Activated T-cell treated with anti-CD3 and anti-CD28 coated beads for 4 hours (primary cell): Measurements from ENCODE around the gene CSF1R.
"Not testable (repeated sequence)": the region's sequence is repeated elsewhere in the genome, so short reads cannot be mapped to it uniquely, and the experiment has no call there.

ENCODE experiments used
- DNase-seq: peaks from one replicate; pipeline ENCODE4 v3.0.0-alpha.2; 2020

CSF1R gene

GRCh38 chr5:150054569-150054968 is 31.8 kb downstream of the CSF1R start:
- no peak for DNase-seq

- no peak for DNase-seq
These were observed 32.5 kb downstream of the CSF1R start for GRCh38 chr5:150053713-150054392.

GRCh38 chr5:150052956-150053712 is 33.2 kb downstream of the CSF1R start:
- DNase-seq, result no peak

- no peak for DNase-seq
These were observed 34.0 kb downstream of the CSF1R start for GRCh38 chr5:150052226-150052955.

GRCh38 chr5:150051657-150052195 is 34.6 kb downstream of the CSF1R start:
- DNase-seq, result no peak

DNA sequence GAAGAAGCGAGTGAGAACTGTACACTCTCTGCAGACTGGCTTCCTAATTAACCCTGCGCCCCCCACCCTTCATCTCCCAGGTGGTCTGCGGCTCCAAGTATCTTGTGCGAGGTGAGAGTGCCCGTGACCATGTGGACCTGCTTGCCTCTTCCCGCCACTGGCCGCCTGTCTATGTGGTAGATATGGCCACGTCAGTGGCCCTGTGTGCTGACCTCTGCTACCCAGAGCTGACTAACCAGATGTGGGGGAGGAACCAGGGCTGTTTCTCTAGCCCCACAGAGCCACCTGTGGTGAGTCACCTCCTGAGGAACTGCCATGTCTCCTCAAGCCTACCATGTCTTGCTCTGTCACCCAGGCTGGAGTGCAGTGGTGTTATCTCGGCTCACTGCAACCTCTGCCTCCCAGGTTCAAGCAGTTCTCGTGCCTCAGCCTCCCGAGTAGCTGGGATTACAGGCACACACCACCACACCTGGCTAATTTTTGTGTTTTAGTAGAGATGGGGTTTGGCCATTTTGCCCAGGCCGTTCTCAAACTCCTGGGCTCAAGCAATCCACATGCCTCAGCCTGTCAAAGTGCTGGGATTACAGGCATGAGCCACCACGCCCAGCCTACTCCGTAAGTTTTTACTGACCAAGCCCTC is 36.1 kb downstream of the CSF1R start:
- not testable (repeated sequence) for DNase-seq

DNA sequence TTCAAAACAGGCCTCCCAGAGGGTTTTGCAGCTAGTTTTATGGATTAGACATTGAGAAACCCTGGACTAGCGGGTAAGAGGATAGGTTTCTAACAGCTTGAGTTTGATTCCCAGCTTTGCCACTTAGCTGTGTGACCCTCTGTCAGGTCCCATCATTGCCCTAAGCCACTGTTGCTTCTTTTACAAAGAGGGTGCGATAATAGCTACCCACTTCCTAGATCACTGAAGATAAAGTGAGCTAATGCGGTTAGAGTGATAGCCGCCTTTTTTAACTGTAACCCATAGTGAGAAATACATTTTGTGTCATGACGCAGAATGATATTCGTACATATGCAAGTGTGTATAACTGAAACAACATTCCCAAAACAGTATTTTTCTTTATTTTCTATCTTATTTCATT is 40.3 kb downstream of the CSF1R start:
- DNase-seq, result no peak

DNA sequence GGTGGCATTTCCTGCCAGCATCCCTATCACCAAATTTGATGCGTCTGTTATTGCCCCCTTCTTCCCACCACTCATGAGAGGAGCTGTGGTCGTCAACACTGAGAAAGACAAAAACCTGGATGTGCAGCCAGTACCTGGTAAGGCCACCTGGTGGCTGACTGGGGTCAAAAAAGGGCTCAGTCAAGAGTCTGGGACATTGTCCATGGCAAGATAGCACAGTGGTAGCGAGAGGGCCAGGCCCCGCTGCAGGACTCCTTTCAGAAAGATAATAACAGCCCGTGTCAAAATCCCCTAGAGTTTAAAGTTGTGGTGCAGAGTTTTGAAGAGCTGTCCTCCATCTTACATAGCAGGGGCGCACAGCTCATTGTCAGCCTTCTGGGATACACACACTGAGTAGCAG is 40.8 kb downstream of the CSF1R start:
- DNase-seq, result no peak

- no peak for DNase-seq
These were observed 41.6 kb downstream of the CSF1R start for GRCh38 chr5:150044712-150045111.

DNA sequence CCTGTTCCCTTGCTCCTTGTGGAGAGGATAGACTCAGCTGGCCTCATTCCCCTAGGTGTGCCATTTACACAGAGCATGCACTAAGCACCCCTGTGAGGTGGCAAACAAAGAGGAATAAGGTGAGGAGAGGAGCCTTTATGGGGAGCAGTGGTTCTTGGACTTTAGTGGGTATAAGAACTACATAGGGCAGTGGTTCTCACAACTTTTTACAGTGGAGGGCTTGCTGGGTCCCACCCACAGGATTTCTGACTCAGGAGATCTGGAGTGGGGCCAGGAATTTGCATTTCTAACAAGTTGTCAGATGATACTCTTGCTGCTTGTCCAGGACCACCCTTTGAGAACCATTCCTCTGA is 42.0 kb downstream of the CSF1R start:
- no peak for DNase-seq

GRCh38 chr5:150043657-150044328 is 42.6 kb downstream of the CSF1R start:
- no peak for DNase-seq

- DNase-seq, result no peak
These were observed 43.9 kb downstream of the CSF1R start for GRCh38 chr5:150042459-150042858.

DNA sequence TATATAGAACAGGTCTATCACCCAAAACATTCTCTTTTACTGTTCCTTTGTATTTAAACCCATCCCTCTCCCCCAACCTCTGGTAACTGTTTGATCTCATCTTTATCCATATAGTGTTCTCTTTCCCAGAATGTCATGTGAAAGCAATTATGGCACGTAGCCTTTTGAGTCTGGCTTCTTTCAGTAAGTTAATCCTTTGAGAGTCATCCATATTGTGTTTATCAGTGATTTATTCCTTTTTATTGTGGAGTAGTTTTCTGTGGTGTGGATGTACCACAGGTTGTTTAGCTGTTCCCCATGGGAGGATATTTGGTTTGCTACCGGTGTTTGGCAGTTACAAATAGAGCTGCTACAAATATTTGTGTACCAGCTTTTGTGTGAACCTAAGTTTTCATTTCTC is 47.8 kb downstream of the CSF1R start:
- no peak for DNase-seq

GRCh38 chr5:150036513-150036912 is 49.8 kb downstream of the CSF1R start:
- DNase-seq, result no peak

GRCh38 chr5:150035139-150035895 is 51.0 kb downstream of the CSF1R start:
- DNase-seq, result no peak

GRCh38 chr5:150034662-150035061 is 51.7 kb downstream of the CSF1R start:
- no peak for DNase-seq

DNA sequence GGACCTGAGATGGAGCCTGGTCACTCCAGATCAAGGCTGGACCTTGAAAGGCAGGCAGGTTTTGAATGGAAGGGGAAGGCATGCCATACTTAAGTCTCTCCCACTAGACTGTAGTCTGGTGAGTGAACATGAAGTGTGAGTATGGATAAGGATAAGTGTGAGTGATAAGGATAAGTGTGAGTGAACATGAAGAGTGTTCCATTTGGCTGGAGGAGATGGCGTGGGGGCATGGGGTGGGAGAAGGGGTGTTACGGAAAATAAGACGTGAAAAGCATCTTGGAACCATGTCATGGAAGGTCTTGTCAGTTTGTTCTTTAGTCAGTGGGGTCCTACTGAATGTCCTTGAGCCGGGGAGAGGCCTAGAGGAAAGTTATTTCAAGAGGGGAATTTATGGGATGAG is 53.0 kb downstream of the CSF1R start:
- DNase-seq, result no peak

- DNase-seq, result not testable (repeated sequence)
These were observed 58.3 kb downstream of the CSF1R start for GRCh38 chr5:150028047-150028446.

GRCh38 chr5:150026682-150027172 is 59.6 kb downstream of the CSF1R start:
- DNase-seq, result no peak

DNA sequence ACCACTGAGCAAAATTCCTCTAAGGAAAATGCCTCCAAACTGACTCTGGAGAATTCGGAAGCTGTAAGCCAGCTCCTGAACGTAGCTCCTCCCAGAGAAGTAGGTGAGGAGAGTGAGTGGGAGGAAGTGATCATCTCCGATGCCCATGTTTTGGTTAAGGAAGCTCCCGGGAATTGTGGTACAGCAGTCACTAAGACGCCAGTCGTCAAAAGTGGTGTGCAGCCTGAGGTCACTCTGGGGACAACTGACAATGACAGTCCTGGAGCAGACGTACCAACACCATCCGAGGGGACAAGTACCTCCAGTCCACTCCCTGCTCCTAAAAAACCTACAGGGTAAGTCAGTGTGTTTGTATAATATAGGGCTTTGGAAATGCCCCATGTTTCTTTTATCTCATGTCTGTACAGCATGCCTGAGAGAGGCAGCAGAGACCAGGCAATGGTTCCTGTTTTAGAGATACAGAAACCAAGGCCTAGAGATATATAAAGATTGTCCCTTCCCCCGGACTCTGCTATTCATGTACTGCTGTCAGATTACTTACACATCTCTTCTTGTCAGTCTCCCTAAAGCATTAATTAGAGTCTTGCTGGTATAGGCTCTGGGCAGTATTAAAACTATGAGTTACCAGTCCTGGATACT is 61.9 kb downstream of the CSF1R start:
- DNase-seq, result no peak

DNA sequence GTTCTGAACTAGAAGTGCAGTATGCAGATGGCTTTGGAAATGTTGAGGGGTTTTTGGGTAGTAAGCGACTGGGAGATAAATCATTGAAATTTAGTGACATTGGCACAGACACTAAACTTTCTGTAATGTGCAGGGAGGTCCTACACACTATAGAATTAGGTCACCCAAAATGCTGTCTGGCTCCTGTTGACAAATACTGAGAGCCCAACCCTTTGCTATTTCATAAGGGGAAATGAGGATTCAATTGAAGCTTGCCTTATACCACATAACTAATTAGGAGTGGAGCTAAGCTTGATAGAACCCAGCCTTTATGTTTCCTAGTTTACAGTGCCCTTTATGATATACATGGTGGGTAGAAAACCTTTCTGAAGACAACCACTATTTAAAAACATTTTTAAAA is 63.2 kb downstream of the CSF1R start:
- no peak for DNase-seq
